Osteoblast (primary cell): ENCODE results near the gene RAB40A. TPM values are rescaled to one million over a fixed set of nuclear protein-coding genes. Genes with fewer than 3 reads are reported as not detected.
A peak's percentile ranks its signal among the peaks of the same experiment; 100 is the strongest.

Experiments used
- DNase-seq: peaks from one replicate; pipeline ENCODE4 v3.0.0; 2011; ENCODE audit warnings: low spot score, mixed read lengths; ENCODE audit not compliant: insufficient read length; ENCODE audit errors: missing footprints
- H2AFZ ChIP-seq: 2 replicates; pipeline ENCODE4 v1.6.0; 2011; ENCODE audit warnings: mild to moderate bottlenecking, low read length
- H3K27ac ChIP-seq: 2 replicates; pipeline ENCODE4 v1.5.1; 2011; ENCODE audit warnings: mild to moderate bottlenecking, low read depth, low read length, moderate library complexity
- H3K27me3 ChIP-seq: 2 replicates; pipeline ENCODE4 v1.6.0; 2012; ENCODE audit warnings: mild to moderate bottlenecking, control low read depth, inconsistent platforms, low read length, moderate library complexity; ENCODE audit not compliant: insufficient read depth
- H3K36me3 ChIP-seq: 2 replicates; pipeline ENCODE4 v1.5.1; 2011; ENCODE audit warnings: mild to moderate bottlenecking, low read length, control low read depth, moderate library complexity; ENCODE audit not compliant: insufficient read depth
- H3K4me1 ChIP-seq: 2 replicates; pipeline ENCODE4 v1.5.1; 2011; ENCODE audit warnings: mild to moderate bottlenecking, low read length, control low read depth, moderate library complexity; ENCODE audit not compliant: insufficient read depth
- H3K4me2 ChIP-seq: 2 replicates; pipeline ENCODE4 v1.6.0; 2011; ENCODE audit warnings: mild to moderate bottlenecking, low read length; ENCODE audit not compliant: insufficient read depth
- H3K4me3 ChIP-seq: fragments of 200-600 bp; sonication (generic); 3 replicates; pipeline ENCODE4 v1.5.1; 2012; ENCODE audit warnings: mild to moderate bottlenecking, low read length, inconsistent platforms; ENCODE audit not compliant: insufficient read depth
- H3K79me2 ChIP-seq: 2 replicates; pipeline ENCODE4 v1.6.0; 2012; ENCODE audit warnings: mild to moderate bottlenecking, low read length, control low read depth, inconsistent platforms; ENCODE audit not compliant: insufficient read depth
- H3K9me3 ChIP-seq: 2 replicates; pipeline ENCODE4 v1.5.1; 2011; ENCODE audit warnings: low read depth, low read length, control low read depth
- H4K20me1 ChIP-seq: 2 replicates; pipeline ENCODE4 v1.6.0; 2012; ENCODE audit warnings: mild to moderate bottlenecking, low read length, control low read depth; ENCODE audit not compliant: insufficient read depth
- total RNA-seq: library from RNA; depleted of rRNA; stranded (reverse); fragments of >200 nt; gene quantifications from 2 replicates; pipeline ENCODE4 v1.2.3, GENCODE V29; 2012
- TF ChIP-seq, protein P1 (sequence below): IDR thresholded peaks from 2 replicates; pipeline ENCODE4 v1.5.1; 2011; ENCODE audit warnings: mild to moderate bottlenecking, low read depth, low read length, moderate library complexity; ENCODE audit errors: extremely low read depth

The RAB40A gene
- total RNA-seq, 1 donor, result under 0.01 TPM

DNA sequence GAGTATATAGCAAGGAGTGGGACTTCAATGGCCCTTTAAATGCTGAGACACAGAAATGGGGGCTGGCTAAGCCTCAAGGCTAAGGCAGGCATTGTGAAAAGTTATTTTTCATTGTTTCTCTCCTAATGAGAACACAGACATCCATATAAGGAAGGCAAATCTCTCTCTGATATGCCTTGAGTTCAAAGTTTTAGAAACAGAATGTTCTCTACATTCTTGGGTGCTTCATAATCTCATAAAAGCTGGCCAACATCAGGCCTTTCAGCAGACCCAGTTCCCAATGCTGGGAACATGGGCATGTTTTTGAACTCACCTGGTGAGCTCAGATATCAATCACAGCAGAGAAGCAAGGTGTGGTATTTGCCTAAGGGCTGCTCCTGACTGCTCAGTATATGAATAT is 19.4 kb upstream of the RAB40A start:
- DNase-seq, result no peak
- Histone ChIP-seq H3K9me3 (no peaks in the 10 kb centered on the region), H3K27ac (no peak overlapping the region), H3K4me2 (no peak overlapping the region), H4K20me1 (no peaks in the 10 kb centered on the region), H3K79me2 (no peaks in the 10 kb centered on the region), H3K27me3 (no peaks in the 10 kb centered on the region), H3K4me3 (no peak overlapping the region), H3K36me3 (no peaks in the 10 kb centered on the region), H2AFZ (no peak overlapping the region), H3K4me1 (peaks cover 5% of the 10 kb centered on the region)
- TF ChIP-seq, protein P1, sequence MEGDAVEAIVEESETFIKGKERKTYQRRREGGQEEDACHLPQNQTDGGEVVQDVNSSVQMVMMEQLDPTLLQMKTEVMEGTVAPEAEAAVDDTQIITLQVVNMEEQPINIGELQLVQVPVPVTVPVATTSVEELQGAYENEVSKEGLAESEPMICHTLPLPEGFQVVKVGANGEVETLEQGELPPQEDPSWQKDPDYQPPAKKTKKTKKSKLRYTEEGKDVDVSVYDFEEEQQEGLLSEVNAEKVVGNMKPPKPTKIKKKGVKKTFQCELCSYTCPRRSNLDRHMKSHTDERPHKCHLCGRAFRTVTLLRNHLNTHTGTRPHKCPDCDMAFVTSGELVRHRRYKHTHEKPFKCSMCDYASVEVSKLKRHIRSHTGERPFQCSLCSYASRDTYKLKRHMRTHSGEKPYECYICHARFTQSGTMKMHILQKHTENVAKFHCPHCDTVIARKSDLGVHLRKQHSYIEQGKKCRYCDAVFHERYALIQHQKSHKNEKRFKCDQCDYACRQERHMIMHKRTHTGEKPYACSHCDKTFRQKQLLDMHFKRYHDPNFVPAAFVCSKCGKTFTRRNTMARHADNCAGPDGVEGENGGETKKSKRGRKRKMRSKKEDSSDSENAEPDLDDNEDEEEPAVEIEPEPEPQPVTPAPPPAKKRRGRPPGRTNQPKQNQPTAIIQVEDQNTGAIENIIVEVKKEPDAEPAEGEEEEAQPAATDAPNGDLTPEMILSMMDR, result no peak

DNA sequence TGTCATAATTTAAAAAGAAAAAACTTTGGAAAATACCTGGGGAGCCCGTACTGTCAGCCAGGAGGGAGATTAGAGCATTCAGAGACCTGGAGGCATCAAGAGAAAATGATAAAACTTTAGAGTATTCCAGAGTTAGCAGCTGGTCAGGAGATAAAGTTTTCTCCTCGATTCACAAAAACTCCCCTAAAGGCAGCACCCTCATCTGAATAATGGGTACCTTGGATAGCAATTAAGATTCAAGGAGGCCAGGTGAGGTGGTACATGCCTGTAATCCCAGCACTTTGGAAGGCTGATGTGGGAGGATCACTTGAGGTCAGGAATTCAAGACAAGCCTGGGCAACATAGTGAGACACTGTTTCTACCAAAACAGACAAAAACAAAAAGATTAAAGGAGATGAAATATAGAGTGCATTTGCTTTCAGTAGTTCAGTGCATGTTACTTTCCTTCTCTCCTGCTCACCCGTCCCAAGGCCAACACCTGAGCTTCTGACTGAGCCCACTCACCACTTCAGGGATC is 18.6 kb upstream of the RAB40A start:
- DNase-seq, result no peak
- TF ChIP-seq, protein P1, result no peak
- Histone ChIP-seq H3K4me1 (peaks cover 7% of the 10 kb centered on the region), H3K4me3 (no peak overlapping the region), H3K79me2 (no peaks in the 10 kb centered on the region), H2AFZ (peak overlapping the region; percentile 11), H3K27me3 (no peaks in the 10 kb centered on the region), H4K20me1 (no peaks in the 10 kb centered on the region), H3K4me2 (no peak overlapping the region), H3K9me3 (no peaks in the 10 kb centered on the region), H3K36me3 (no peaks in the 10 kb centered on the region), H3K27ac (no peak overlapping the region)

DNA sequence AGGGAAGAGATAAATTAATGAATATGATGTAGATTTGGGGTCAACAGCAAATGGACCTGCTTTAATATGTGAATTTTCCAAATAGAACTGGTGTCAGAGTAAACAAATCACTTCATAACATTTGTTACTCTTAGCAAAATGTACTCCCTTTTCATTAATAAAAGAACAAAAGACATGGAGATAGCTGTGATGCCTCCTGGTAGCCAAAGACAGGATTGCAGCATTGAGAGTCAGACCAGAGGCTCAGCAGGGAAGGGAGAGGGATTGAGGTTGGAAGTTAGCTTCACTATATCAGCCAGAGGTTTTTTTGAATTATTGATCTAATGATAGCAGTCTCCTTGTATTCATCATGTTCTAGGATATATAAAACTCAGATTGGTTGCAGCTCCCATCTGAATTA is 17.4 kb upstream of the RAB40A start:
- Histone ChIP-seq H3K4me3 (no peak overlapping the region), H3K27me3 (no peaks in the 10 kb centered on the region), H3K9me3 (no peaks in the 10 kb centered on the region), H3K27ac (no peak overlapping the region), H3K36me3 (no peaks in the 10 kb centered on the region), H3K79me2 (no peaks in the 10 kb centered on the region), H4K20me1 (no peaks in the 10 kb centered on the region), H3K4me1 (peaks cover 7% of the 10 kb centered on the region), H3K4me2 (no peak overlapping the region), H2AFZ (no peak overlapping the region)
- no peak for DNase-seq
- TF ChIP-seq, protein P1, result no peak

DNA sequence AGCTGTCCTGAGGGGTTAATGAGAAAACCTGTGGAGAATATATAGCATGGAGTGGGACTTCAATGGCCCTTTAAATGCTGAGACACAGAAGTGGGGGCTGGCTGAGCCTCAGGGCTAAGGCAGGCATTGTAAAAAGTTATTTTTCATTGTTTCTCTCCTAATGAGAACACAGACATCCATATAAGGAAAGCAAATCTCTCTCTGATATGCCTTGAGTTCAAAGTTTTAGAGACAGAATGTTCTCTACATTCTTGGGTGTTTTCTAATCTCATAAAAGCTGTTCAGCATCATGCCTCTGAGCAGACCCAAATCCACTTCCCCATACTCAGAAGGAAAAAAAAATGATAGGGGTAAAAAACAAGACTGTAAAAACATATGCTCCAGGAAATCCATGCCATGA is 16.8 kb upstream of the RAB40A start:
- Histone ChIP-seq H3K27ac (no peak overlapping the region), H2AFZ (no peak overlapping the region), H3K4me3 (no peak overlapping the region), H3K4me1 (peaks cover 11% of the 10 kb centered on the region), H3K9me3 (no peaks in the 10 kb centered on the region), H3K36me3 (no peaks in the 10 kb centered on the region), H3K27me3 (peaks cover 4% of the 10 kb centered on the region), H3K79me2 (no peaks in the 10 kb centered on the region), H3K4me2 (no peak overlapping the region), H4K20me1 (no peaks in the 10 kb centered on the region)
- DNase-seq, result no peak
- TF ChIP-seq, protein P1, result no peak
